H9 (cell line): ENCODE data around the gene OPN4. TPM values are rescaled to one million over a fixed set of nuclear protein-coding genes. Genes with fewer than 3 reads are reported as not detected.
A peak's percentile ranks its signal among the peaks of the same experiment; 100 is the strongest.

ENCODE experiments used
- DNase-seq: peaks from one replicate; pipeline ENCODE4 v3.0.0-alpha.2; 2017
- H2AFZ ChIP-seq: one replicate; pipeline ENCODE4 v1.6.1; 2013; ENCODE audit warnings: mild to moderate bottlenecking, low read length, control low read depth, moderate library complexity
- H2AK5ac ChIP-seq: 2 replicates; pipeline ENCODE4 v1.6.1; 2013; ENCODE audit warnings: low read length, control low read depth, mixed read lengths; ENCODE audit not compliant: insufficient read length
- H2BK120ac ChIP-seq: one replicate; pipeline ENCODE4 v1.6.1; 2013; ENCODE audit warnings: low read depth, mild to moderate bottlenecking, low read length, control low read depth, inconsistent platforms; ENCODE audit not compliant: poor library complexity, severe bottlenecking
- H2BK12ac ChIP-seq: 2 replicates; pipeline ENCODE4 v1.6.1; 2013; ENCODE audit warnings: low read length, control low read depth, mixed read lengths, low read depth; ENCODE audit not compliant: insufficient read length
- H2BK15ac ChIP-seq: 2 replicates; pipeline ENCODE4 v1.6.1; 2013; ENCODE audit warnings: low read depth, low read length, control low read depth
- H2BK20ac ChIP-seq: one replicate; pipeline ENCODE4 v1.6.1; 2013; ENCODE audit warnings: low read depth, mild to moderate bottlenecking, low read length, control low read depth, inconsistent platforms; ENCODE audit not compliant: poor library complexity, severe bottlenecking
- H2BK5ac ChIP-seq: 2 replicates; pipeline ENCODE4 v1.6.1; 2013; ENCODE audit warnings: low read length, control low read depth, mixed read lengths; ENCODE audit not compliant: insufficient read length
- H3K14ac ChIP-seq: 2 replicates; pipeline ENCODE4 v1.6.1; 2013; ENCODE audit warnings: low read length, control low read depth; ENCODE audit not compliant: insufficient read depth
- H3K18ac ChIP-seq: 2 replicates; pipeline ENCODE4 v1.6.1; 2013; ENCODE audit warnings: low read depth, mild to moderate bottlenecking, mixed read lengths, low read length, control low read depth; ENCODE audit not compliant: insufficient read length
- H3K23ac ChIP-seq: 2 replicates; pipeline ENCODE4 v1.6.1; 2013; ENCODE audit warnings: low read length, control low read depth, mixed read lengths, low read depth; ENCODE audit not compliant: insufficient read length
- H3K23me2 ChIP-seq: 2 replicates; pipeline ENCODE4 v1.6.1; 2013; ENCODE audit warnings: low read depth, mild to moderate bottlenecking, mixed read lengths, low read length, control low read depth; ENCODE audit not compliant: insufficient read length, poor library complexity, severe bottlenecking
- H3K27ac ChIP-seq: 2 replicates; pipeline ENCODE4 v1.5.1; 2013; ENCODE audit warnings: low read length, control low read depth, mixed read lengths, low read depth; ENCODE audit not compliant: insufficient read length
- H3K27me3 ChIP-seq: 2 replicates; pipeline ENCODE4 v1.6.1; 2013; ENCODE audit warnings: low read length, control low read depth, inconsistent platforms; ENCODE audit not compliant: insufficient read depth
- H3K4ac ChIP-seq: 2 replicates; pipeline ENCODE4 v1.6.1; 2013; ENCODE audit warnings: low read depth, mild to moderate bottlenecking, control low read depth, inconsistent platforms, low read length, moderate library complexity
- H3K4me1 ChIP-seq: 2 replicates; pipeline ENCODE4 v1.6.1; 2013; ENCODE audit warnings: low read length, control low read depth, inconsistent platforms; ENCODE audit not compliant: insufficient read depth
- H3K4me2 ChIP-seq: 2 replicates; pipeline ENCODE4 v1.6.1; 2013; ENCODE audit warnings: low read length, control low read depth, mixed read lengths; ENCODE audit not compliant: insufficient read length, insufficient read depth
- H3K56ac ChIP-seq: 2 replicates; pipeline ENCODE4 v1.6.1; 2013; ENCODE audit warnings: low read depth, mild to moderate bottlenecking, mixed read lengths, low read length, control low read depth; ENCODE audit not compliant: insufficient read length
- H3K79me1 ChIP-seq: 2 replicates; pipeline ENCODE4 v1.6.1; 2013; ENCODE audit warnings: low read depth, mild to moderate bottlenecking, moderate library complexity, low read length, control low read depth, inconsistent platforms; ENCODE audit not compliant: insufficient read depth, poor library complexity, severe bottlenecking
- H3K79me2 ChIP-seq: 2 replicates; pipeline ENCODE4 v1.6.1; 2013; ENCODE audit warnings: low read length, control low read depth, inconsistent platforms; ENCODE audit not compliant: insufficient read depth
- H3K9ac ChIP-seq: 2 replicates; pipeline ENCODE4 v1.6.1; 2013; ENCODE audit warnings: low read length, control low read depth, mixed read lengths; ENCODE audit not compliant: insufficient read length; ENCODE audit errors: extremely low read depth
- H3K9me3 ChIP-seq: one replicate; pipeline ENCODE4 v1.6.1; 2013; ENCODE audit warnings: low read depth, low read length, inconsistent platforms; ENCODE audit not compliant: control insufficient read depth
- H3T11ph ChIP-seq: one replicate; pipeline ENCODE4 v1.6.1; 2013; ENCODE audit warnings: mild to moderate bottlenecking, low read length, control low read depth, inconsistent platforms
- H4K20me1 ChIP-seq: one replicate; pipeline ENCODE4 v1.6.1; 2013; ENCODE audit not compliant: control insufficient read depth, insufficient read length, insufficient read depth
- H4K5ac ChIP-seq: 2 replicates; pipeline ENCODE4 v1.6.1; 2013; ENCODE audit warnings: low read depth, mild to moderate bottlenecking, mixed read lengths, low read length, control low read depth; ENCODE audit not compliant: insufficient read length
- H4K8ac ChIP-seq: replicated peaks from 2 replicates; pipeline ENCODE4 v1.6.1; 2013; ENCODE audit warnings: low read length, control low read depth, mixed read lengths, low read depth; ENCODE audit not compliant: insufficient read length
- H4K91ac ChIP-seq: 2 replicates; pipeline ENCODE4 v1.6.1; 2013; ENCODE audit warnings: low read depth, mild to moderate bottlenecking, moderate library complexity, mixed read lengths, low read length, control low read depth; ENCODE audit not compliant: insufficient read length
- H3K27ac Mint-ChIP-seq, 3 experiments: 2 replicates in 2 of 3; 3 replicates in 1 of 3; pipeline ENCODE4 v1.8.0; 2020 to 2021; ENCODE audit warnings: mixed read lengths in 3 of 3, mild to moderate bottlenecking in 1 of 3, moderate library complexity in 1 of 3
- H3K27me3 Mint-ChIP-seq: 2 replicates; pipeline ENCODE4 v1.8.0; 2021; ENCODE audit warnings: low read depth, mild to moderate bottlenecking, moderate library complexity, mixed read lengths
- H3K36me3 Mint-ChIP-seq, 3 experiments: 2 replicates in 2 of 3; 3 replicates in 1 of 3; pipeline ENCODE4 v1.8.0; 2020 to 2021; ENCODE audit warnings: low read depth in 3 of 3, mixed read lengths in 3 of 3; ENCODE audit not compliant: insufficient read depth in 1 of 3
- H3K4me1 Mint-ChIP-seq, 2 experiments: 2 replicates each; pipeline ENCODE4 v1.8.0; 2020; ENCODE audit warnings: mixed read lengths in 2 of 2
- H3K4me3 Mint-ChIP-seq, 2 experiments: 2 replicates in 1 of 2; 3 replicates in 1 of 2; pipeline ENCODE4 v1.8.0; 2020 to 2021; ENCODE audit warnings: mild to moderate bottlenecking in 2 of 2, mixed read lengths in 2 of 2, moderate library complexity in 1 of 2
- H3K9me3 Mint-ChIP-seq, 2 experiments: 2 replicates in 1 of 2; 3 replicates in 1 of 2; pipeline ENCODE4 v1.8.0; 2020; ENCODE audit warnings: mild to moderate bottlenecking in 2 of 2, mixed read lengths in 2 of 2, moderate library complexity in 1 of 2
- CTCF ChIP-seq: fragments of 200-600 bp; sonication (generic); conservative IDR thresholded peaks from 3 replicates; pipeline ENCODE4 v1.8.0; 2021; ENCODE audit warnings: antibody characterized with exemption, mild to moderate bottlenecking
- WGBS: extraction: QIAGEN DNeasy Blood & Tissue Kit; methylation state at CpG from one replicate; pipeline ENCODE4 v1.1.7; 2013; ENCODE audit warnings: missing lambda C conversion rate, low lambda C conversion rate, mixed read lengths; ENCODE audit not compliant: insufficient read length; ENCODE audit errors: extremely low coverage; 5-methylcytosine and 5-hydroxymethylcytosine counted together
- total RNA-seq: library from RNA; stranded (reverse); gene quantifications from 2 replicates; pipeline ENCODE4 v1.2.1, GENCODE V29; 2021

The OPN4 gene
- total RNA-seq, 1 experiment from 2014 or later = not detected

GRCh38 chr10:86706977-86707376, 52.6 kb downstream of the OPN4 start:
- Histone ChIP-seq H2BK5ac (no peak overlapping the region), H3K23me2 (peaks cover 3% of the 10 kb centered on the region), H3K27ac (no peak overlapping the region), H4K91ac (no peak overlapping the region), H2BK15ac (no peak overlapping the region), H3T11ph (no peak overlapping the region), H2AK5ac (no peak overlapping the region), H3K14ac (no peak overlapping the region), H3K4me2 (no peak overlapping the region), H3K23ac (no peak overlapping the region), H4K8ac (no peak overlapping the region), H2BK20ac (no peak overlapping the region), H4K5ac (no peak overlapping the region), H2BK120ac (no peak overlapping the region), H3K18ac (no peak overlapping the region), H3K4ac (no peak overlapping the region), H3K79me2 (no peaks in the 10 kb centered on the region), H3K56ac (no peak overlapping the region), H3K79me1 (no peaks in the 10 kb centered on the region), H2BK12ac (no peak overlapping the region), H3K4me1 (no peaks in the 10 kb centered on the region; the same call in 1 of the 2 replicates), H3K9ac (no peak overlapping the region), H3K9me3 (no peaks in the 10 kb centered on the region), H2AFZ (no peak overlapping the region), H4K20me1 (no peaks in the 10 kb centered on the region), H3K27me3 (no peaks in the 10 kb centered on the region)
- H3K9me3 Mint-ChIP-seq = no peaks in the 10 kb centered on the region; a peak in 2 of 5 replicates
- H3K4me3 Mint-ChIP-seq = no peak overlapping the region
- H3K27ac Mint-ChIP-seq = peak overlapping the region in 1 of 3 experiments; percentile 24; a peak in 1 of 7 replicates
- TF ChIP-seq CTCF = no peak
- no CpG with 5 or more reads among the region's 1 CpG for WGBS
- H3K4me1 Mint-ChIP-seq = peaks cover 35 to 36% of the 10 kb centered on the region in 2 experiments
- no peaks in the 10 kb centered on the region for H3K36me3 Mint-ChIP-seq
- no peaks in the 10 kb centered on the region for H3K27me3 Mint-ChIP-seq
- no peak for DNase-seq
